ENCODE results near the gene ALDH9A1.
"Not testable (repeated sequence)": the region's sequence is repeated elsewhere in the genome, so short reads cannot be mapped to it uniquely, and the experiment has no call there.

ALDH9A1 gene

GRCh38 chr1:165686121-165686970 is 12.0 kb downstream of the ALDH9A1 start:
- no peak for DNase-seq

DNA sequence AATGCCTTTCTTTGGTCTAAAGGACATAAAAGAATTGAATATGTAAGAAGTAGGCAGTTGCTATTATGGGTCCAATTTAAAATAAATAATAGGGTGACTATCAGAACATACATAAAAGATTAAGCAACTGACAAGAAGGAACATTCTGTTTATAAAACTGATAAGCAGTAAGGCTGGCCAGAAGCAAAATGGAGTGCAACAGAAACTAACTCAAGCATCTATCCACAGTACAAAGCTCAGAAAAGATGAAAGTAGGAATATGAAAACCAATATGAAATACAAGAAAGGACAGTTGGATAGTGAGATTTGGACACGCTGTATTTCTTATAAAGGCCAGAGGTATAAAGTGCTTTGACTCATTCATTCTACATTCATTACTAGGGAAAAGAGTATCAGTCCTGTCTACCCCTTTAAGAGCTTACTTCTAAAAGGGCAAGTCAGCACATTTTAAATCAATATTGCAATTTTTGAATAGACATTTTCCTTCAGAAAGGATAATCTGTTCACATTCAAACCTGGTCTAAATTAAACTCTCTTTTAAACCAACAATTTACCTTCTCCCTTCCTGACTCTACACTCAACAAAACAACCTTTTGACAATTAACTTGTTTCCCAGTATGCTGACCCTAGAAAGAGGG is 14.4 kb downstream of the ALDH9A1 start:
- no peak for DNase-seq

GRCh38 chr1:165680773-165681172 is 17.6 kb downstream of the ALDH9A1 start:
- not testable (repeated sequence) for DNase-seq

DNA sequence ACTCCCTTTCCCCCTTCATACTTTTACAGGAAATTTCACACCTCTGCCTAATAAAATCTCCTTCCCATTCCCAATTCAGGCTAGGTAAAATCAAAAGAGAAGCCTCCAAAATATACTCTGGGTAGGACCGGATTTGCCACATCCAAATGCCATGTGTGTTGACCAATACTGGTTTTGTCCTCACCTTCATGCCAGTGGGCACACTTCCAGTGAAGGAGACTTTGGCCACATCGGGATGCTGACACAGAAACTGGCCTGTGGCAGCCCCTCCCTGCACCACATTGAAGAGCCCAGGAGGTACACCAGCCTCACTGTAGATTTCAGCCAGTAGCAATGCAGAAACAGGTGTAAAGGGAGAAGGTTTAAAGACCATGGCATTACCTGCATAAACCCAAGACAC is 18.1 kb downstream of the ALDH9A1 start:
- DNase-seq: no peak

GRCh38 chr1:165679282-165680036 is 18.9 kb downstream of the ALDH9A1 start:
- no peak for DNase-seq

DNA sequence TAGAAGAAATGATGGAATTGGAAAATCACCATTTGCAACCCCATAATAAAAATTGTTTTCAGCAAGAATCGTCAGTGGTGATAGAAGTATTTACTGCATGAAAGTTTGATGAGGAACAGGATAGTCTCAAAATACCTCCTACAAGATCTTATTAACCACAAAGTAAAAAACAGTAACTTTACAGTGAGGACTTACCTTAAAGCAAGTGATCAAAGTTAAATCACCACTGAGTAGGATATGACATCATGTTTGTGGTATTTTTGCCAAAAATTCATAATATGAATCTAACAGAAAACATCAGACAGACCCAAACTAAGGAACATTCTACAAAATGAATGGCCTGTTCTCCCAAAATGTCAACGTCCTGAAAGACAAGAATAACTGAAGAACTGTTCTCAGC is 19.9 kb downstream of the ALDH9A1 start:
- DNase-seq: no peak

GRCh38 chr1:165675794-165676193 is 22.6 kb downstream of the ALDH9A1 start:
- no peak for DNase-seq

DNA sequence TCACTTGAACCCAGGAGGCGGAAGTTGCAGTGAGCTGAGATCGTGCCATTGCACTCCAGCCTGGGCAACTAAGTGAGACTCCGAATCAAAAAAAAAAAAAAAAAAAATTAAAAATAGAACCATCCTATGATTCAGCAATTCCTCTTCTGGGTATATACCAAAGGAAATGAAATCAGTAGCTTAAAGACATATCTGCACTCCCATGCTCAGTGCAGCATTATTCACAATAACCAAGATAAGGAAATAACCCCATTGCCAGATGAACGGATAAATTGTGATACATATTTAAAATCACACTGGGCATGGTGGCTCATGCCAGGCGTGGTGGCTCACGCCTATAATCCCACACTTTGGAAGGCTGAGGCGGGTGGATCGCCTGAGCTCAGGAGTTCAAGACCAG is 23.8 kb downstream of the ALDH9A1 start:
- no peak for DNase-seq

- no peak for DNase-seq
Measured at GRCh38 chr1:165671526-165671925, 26.8 kb downstream of the ALDH9A1 start.

- no peak for DNase-seq
Measured at GRCh38 chr1:165668184-165668583, 30.2 kb downstream of the ALDH9A1 start.

GRCh38 chr1:165666152-165666825 is 32.1 kb downstream of the ALDH9A1 start:
- no peak for DNase-seq

DNA sequence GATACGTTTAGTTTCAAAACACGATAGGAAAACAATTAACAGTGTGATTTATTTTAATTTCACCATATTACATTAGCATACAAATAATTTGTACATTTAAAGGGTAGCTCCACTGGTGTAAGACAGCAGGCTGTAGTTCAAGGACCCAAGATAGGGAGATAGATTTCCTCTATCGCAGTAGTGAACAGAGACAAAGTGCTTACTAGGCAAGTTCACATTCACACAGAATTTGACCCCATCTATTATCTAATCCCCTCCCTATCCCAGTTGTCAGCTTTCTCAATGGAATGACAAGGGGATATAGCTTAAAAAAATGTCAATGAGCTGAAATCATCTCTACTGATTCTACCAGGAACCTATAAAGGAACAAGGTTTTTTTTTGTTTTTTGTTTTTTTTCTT is 36.2 kb downstream of the ALDH9A1 start:
- DNase-seq: no peak

- DNase-seq: no peak
Measured at GRCh38 chr1:165661703-165662102, 36.7 kb downstream of the ALDH9A1 start.

DNA sequence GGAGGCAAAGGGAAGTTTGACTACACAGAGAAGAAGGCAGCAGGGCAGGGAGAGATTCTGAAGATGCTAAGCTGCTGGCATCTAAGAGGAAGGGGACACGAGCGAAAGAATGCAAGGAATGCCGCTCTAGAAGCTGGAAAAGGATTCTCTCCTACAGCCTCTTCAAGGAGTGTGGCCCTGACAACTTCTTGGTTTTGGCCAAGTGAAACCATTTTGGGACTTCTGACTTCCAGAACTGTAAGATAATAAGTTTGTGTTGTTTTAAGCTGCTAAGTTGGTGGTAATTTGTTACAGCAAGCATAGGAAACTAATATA is 38.8 kb downstream of the ALDH9A1 start:
- DNase-seq: no peak

- DNase-seq: not testable (repeated sequence)
Measured at GRCh38 chr1:165658766-165659580, 39.4 kb downstream of the ALDH9A1 start.

GRCh38 chr1:165650981-165651625 is 47.3 kb downstream of the ALDH9A1 start:
- no peak for DNase-seq

DNA sequence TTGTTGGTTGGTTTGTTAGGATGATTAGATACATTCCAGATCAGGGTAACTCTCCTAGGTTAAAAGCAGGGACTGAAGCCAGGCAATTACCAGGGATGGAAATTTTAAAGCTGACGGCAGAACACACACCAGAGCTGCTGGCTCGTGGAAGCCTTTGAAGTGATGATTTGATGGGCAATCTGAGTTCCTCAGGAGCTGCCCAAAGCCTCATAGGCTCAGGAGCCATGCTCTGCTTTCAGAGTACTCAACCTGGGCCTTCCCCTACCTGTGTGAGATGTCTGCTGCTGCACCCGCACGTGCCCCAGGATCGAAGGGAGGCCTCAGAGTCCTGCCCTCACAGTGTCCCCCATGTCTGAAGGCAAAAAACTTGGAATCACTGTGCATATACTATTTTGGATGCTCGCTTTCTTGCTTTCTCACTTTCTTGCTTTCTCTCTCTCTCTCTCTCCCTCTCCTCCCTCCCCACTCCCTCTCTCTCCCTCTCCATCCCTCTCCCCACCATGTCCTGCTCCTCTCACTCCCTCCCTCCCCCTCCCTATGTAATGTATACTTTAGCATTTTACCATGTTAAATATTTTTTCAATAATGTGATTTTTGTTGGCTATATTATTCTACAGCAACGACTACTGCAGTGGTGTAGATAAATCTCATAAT is 49.3 kb downstream of the ALDH9A1 start:
- no peak for DNase-seq

DNA sequence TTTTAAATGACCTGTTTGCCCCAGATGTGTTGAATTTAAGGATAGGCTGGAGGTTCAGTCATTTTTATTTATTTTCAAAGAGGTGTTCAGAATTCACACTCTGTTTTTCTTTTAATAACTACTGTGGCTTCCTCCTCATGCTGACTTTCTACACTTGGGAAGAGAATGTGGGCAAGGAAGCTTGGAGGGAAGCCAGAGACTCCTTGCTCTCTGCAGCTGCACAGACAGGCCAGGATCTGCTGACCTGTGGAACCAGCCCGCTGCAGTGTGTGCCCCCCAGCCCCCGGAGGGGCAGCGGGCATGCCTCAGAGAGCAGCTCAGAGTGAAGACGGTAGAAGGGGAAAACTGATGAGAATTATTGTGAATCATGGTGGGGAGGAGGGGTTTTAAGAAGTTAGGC is 50.4 kb downstream of the ALDH9A1 start:
- DNase-seq: no peak

GRCh38 chr1:165647517-165647916 is 50.8 kb downstream of the ALDH9A1 start:
- no peak for DNase-seq

DNA sequence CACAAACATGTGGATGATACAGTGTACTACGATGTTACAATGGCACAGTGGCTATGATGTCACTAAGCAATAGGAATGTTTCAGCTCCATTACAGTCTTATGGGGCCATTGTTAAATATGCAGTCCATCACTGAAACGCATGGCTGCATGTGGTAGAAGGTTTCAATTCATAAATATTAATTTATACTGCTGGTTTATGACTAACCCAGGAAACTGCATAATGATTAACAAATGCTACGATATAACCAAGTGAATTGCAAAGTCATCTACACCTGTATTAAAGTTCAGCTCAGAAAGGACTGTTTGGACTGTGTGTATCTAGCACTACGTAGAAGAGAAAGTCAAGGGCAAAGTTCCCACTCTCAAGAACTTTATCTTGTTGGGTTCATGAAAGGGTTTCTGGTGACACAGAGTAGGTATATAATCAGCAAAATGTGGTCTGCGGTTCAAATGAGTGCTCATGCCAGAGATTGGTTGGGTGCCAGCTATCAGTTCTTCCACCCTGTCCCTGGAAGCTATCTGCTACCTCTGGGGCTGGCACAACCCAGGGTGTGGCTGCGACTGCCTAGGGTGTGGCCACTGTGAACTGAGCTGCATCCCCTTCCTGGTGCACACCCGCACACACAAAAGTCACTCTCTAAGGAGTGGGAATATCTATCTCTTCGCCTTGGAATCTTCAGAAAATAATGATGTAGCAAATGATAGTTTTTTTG is 52.6 kb downstream of the ALDH9A1 start:
- peak; percentile 96 for DNase-seq

Data from NCI-H526 treated with DMSO at 0.1 percent for 48 hours (cell line).